ENCODE data around the gene ORM2.
"Not testable (repeated sequence)": the region's sequence is repeated elsewhere in the genome, so short reads cannot be mapped to it uniquely, and the experiment has no call there.

ORM2 gene

DNA sequence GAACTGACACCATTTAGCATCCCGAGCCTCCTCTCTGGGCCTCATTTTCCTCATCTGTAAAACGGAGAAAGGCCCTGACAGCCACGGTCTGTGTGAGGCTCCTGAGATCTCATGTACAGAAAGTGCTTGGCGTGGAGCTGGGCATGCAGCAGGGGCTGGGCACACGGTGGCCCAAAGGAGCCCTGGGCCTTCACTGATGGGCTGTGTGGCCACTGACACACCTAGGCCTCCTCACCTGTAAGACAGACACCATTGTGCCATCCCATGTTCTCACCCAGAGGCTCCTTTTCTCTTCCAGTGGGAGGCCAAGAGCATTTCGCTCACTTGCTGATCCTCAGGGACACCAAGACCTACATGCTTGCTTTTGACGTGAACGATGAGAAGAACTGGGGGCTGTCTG lies 5.2 kb upstream of the ORM2 start:
- TF ChIP-seq, protein P1, sequence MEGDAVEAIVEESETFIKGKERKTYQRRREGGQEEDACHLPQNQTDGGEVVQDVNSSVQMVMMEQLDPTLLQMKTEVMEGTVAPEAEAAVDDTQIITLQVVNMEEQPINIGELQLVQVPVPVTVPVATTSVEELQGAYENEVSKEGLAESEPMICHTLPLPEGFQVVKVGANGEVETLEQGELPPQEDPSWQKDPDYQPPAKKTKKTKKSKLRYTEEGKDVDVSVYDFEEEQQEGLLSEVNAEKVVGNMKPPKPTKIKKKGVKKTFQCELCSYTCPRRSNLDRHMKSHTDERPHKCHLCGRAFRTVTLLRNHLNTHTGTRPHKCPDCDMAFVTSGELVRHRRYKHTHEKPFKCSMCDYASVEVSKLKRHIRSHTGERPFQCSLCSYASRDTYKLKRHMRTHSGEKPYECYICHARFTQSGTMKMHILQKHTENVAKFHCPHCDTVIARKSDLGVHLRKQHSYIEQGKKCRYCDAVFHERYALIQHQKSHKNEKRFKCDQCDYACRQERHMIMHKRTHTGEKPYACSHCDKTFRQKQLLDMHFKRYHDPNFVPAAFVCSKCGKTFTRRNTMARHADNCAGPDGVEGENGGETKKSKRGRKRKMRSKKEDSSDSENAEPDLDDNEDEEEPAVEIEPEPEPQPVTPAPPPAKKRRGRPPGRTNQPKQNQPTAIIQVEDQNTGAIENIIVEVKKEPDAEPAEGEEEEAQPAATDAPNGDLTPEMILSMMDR (IDR thresholded peaks at IDR 0.05; ENCODE audit: borderline replicate concordance, insufficient read depth, low read depth, low read length) = no peak

DNA sequence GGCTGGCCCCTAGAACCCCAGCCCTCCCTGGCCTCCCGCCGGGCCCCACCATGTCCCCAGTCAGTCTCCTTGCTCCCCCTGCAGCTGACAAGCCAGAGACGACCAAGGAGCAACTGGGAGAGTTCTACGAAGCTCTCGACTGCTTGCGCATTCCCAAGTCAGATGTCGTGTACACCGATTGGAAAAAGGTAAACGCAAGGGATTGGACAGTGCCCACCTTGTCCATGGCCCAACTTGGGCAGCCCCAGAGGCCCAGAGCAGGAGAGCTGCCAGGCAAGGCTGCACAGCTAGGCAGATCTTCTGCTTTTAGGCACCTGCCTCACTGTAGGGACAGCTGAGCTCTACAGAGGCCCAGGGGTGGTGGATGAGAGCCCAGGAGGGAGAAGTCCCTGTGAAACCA lies 4.7 kb upstream of the ORM2 start:
- not testable (repeated sequence) for H3K4me3 ChIP-seq (ENCODE audit: low read depth, low read length)

More for the DNA sequence above, 5.2 kb upstream of the ORM2 start:
- no peak overlapping the region for H3K4me3 ChIP-seq (ENCODE audit: low read depth, low read length)

DNA sequence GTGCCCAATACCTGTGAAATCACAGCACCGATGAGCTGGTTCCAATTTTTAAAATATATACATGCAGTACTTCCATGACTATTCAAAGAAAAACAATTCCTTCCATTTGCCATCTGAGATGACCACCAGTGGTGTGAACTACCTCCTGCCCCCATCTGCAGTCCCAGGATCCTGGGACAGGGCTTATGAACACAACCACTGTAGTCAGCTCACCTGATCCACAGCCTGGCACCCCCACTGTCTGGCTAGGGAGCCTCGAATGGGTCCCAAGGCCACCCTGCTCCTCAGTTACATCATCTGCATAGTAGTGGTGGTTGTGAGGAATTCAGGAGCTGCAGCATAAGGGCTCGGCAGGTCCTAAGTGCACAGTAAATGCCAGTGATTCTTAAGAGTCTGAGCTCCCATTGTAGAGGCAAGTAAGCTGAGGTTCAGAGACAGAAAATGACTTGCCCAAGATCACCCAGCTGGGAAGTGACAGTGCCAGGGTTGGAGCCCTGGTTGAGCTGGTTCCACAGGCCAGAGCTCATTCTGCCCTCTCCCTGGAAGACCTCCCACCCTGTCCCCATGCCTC lies 3.9 kb upstream of the ORM2 start:
- not testable (repeated sequence) for H3K4me3 ChIP-seq (ENCODE audit: low read depth, low read length)

DNA sequence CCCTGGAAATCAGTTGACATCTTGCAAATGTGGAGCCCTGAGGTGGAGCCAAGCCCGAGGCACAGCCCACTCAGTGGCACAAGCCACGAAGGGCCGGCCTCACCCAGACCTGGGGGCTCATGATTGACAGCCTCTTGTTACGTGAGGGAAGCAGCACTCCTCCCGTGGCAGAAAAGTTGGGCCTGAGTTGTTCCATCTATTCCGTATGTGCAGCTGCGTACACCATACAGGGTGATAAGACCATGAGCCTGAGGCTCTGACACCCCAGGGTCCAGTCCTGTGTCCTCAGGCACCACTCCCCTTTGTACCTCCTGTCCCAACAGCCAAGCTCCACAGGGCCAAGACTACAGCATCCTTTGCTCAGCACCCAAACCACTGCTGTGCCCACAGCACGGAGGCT lies 1.9 kb upstream of the ORM2 start:
- no peak overlapping the region for H3K4me3 ChIP-seq (ENCODE audit: low read depth, low read length)
- TF ChIP-seq, protein P1 (IDR thresholded peaks at IDR 0.05; ENCODE audit: borderline replicate concordance, insufficient read depth, low read depth, low read length) = no peak

DNA sequence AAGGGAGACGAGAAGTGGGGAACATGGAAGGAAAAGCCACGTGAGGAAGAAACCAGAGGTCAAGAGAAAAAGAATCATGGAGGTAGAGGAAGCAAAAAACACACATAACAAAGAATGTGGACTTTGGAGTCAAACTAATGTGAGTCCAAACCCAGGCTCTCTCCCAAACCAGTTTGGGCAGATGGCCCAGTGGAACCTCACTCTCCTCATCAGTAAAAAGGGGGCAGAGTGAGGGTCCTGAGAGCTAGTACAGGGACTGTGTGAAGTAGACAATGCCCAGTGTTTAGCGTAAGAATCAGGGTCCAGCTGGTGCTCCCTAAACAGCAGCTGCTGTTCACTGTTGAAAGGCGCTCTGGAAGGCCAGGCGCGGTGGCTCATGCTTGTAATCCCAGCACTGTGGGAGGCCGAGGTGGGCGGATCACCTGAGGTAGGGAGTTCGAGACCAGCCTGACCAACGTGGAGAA lies 1.3 kb upstream of the ORM2 start:
- not testable (repeated sequence) for H3K4me3 ChIP-seq (ENCODE audit: low read depth, low read length)

DNA sequence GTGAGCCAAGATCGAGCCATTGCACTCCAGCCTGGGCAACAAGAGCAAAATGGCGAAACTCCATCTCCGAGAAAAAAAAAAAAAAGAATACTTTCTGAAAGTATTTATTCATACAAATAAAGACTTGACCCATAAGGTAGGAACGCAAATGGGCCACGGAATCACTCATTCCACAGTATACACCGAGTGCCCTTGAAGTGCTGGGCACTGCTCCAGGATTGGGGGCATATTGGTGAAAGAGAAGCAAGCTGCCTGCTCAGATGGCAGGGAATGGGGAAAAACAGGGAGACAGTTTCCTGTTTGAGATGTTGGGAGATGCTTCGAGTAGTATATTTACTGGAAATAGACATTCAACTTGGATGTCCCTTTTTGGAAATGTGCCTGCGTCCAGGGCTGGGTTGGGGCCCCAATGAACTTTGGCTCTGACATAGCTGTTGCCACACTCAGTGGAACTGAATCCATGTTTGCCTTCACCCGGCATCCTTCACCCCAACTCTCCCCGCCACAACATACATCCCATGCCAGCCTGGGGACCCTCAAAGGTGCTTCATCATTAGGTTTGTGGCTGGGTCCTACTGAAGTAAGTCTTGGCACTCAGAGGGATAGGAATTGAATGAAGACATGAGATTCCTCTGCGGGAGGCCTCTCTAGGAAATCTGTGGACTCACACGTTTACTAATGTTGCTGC lies 588 bp upstream of the ORM2 start:
- not testable (repeated sequence) for H3K4me3 ChIP-seq (ENCODE audit: low read depth, low read length)

DNA sequence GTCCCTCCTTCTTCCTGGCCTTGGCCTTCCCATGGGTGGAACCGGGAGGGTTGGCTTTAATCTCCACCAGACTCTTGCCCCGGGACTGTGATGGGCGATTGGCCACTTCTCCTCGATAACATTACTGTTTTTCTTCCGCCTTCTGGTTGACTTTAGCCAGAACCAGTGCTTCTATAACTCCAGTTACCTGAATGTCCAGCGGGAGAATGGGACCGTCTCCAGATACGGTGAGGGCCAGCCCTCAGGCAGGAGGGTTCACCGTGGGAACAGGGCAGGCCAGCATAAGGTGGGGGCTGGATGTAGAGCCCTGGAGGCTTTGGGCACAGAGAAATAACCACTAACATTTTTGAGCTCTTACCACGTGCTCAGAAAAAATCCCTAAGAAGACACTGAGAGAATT lies 967 bp downstream of the ORM2 start:
- TF ChIP-seq, protein P1 (IDR thresholded peaks at IDR 0.05; ENCODE audit: borderline replicate concordance, insufficient read depth, low read depth, low read length) = no peak
- H3K4me3 ChIP-seq (ENCODE audit: low read depth, low read length) = no peak overlapping the region

DNA sequence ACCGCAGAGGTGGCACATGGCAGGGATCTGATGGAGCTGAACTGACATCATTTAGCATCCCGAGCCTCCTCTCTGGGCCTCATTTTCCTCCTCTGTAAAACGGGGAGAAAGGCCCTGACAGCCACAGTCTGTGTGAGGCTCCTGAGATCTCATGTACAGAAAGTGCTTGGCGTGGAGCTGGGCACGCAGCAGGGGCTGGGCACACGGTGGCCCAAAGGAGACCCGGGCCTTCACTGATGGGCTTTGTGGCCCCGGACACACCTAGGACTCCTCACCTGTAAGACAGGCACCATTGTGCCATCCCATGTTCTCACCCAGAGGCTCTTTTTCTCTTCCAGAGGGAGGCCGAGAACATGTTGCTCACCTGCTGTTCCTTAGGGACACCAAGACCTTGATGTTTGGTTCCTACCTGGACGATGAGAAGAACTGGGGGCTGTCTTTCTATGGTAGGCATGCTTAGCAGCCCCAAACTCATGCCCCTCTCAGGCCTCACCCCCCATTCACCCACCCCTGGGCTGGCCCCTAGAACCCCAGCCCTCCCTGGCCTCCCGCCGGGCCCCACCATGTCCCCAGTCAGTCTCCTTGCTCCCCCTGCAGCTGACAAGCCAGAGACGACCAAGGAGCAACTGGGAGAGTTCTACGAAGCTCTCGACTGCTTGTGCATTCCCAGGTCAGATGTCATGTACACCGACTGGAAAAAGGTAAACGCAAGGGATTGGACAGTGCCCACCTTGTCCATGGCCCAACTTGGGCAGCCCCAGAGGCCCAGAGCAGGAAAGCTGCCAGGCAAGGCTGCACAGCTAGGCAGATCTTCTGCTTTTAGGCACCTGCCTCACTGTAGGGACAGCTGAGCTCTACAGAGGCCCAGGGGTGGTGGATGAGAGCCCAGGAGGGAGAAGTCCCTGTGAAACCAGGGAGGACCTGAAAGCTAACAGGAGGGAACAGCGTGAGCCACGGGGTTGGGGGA lies 1.8 kb downstream of the ORM2 start:
- not testable (repeated sequence) for H3K4me3 ChIP-seq (ENCODE audit: low read depth, low read length)

DNA sequence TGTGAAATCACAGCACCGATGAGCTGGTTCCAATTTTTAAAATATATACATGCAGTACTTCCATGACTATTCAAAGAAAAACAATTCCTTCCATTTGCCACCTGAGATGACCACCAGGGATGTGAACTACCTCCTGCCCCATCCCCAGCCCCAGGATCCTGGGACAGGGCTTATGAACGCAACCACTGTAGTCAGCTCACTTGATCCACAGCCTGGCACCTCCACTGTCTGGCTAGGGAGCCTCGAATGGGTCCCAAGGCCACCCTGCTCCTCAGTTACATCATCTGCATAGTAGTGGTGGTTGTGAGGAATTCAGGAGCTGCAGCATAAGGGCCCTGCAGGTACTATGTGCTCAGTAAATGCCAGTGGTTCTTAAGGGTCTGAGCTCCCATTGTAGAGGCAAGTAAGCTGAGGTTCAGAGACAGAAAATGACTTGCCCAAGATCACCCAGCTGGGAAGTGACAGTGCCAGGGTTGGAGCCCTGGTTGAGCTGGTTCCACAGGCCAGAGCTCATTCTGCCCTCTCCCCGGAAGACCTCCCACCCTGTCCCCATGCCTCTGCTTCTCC lies 2.9 kb downstream of the ORM2 start:
- H3K4me3 ChIP-seq (ENCODE audit: low read depth, low read length) = not testable (repeated sequence)

DNA sequence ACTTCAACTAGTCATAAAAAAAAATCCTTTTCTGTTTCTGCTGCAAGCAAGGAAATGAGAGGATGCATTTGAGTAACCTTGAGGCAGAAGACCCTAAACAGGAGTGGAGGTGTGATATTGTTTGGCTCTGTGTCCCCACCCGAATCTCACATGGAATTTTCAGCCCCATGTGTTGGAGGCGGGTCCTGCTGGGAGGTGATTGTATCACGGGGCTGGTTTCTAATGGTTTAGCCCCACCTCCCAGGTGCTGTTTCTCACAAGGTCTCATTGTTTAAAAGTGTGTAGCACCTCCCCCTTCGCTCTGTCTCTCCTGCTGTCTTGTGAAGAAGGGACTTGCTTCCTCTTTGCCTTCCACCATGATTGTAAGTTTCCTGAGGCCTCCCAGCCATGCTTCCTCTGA lies 4.0 kb downstream of the ORM2 start:
- H3K4me3 ChIP-seq (ENCODE audit: low read depth, low read length) = not testable (repeated sequence)

DNA sequence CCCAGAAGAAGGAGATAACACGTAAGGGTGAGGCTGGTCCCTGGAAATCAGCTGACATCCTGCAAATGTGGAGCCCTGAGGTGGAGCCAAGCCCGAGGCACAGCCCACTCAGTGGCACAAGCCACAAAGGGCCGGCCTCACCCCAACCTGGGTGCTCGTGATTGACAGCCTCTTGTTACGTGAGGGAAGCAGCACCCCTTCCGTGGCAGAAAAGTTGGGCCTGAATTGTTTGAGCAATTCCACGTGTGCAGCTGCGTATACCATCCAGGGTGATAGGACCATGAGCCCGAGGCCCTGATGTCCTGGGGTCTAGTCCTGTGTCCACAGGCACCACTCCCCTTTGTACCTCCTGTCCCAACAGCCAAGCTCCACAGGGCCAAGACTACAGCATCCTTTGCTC lies 4.8 kb downstream of the ORM2 start:
- no peak overlapping the region for H3K4me3 ChIP-seq (ENCODE audit: low read depth, low read length)

More for the DNA sequence above, 4.8 kb downstream of the ORM2 start:
- TF ChIP-seq, protein P1 (IDR thresholded peaks at IDR 0.05; ENCODE audit: borderline replicate concordance, insufficient read depth, low read depth, low read length) = no peak
